C4-2B (cell line): ENCODE measurements around the gene ZP3.
"Not testable (repeated sequence)": the region's sequence is repeated elsewhere in the genome, so short reads cannot be mapped to it uniquely, and the experiment has no call there.

Source experiments
- ZFX ChIP-seq: fragments of 450-650 bp; IDR thresholded peaks from 2 replicates; pipeline ENCODE4 v1.6.1; 2017
- TF ChIP-seq, protein P1 (sequence below): fragments of 450-650 bp; conservative IDR thresholded peaks from 2 replicates; pipeline ENCODE4 v1.5.1; 2017; ENCODE audit warnings: mild to moderate bottlenecking

DNA sequence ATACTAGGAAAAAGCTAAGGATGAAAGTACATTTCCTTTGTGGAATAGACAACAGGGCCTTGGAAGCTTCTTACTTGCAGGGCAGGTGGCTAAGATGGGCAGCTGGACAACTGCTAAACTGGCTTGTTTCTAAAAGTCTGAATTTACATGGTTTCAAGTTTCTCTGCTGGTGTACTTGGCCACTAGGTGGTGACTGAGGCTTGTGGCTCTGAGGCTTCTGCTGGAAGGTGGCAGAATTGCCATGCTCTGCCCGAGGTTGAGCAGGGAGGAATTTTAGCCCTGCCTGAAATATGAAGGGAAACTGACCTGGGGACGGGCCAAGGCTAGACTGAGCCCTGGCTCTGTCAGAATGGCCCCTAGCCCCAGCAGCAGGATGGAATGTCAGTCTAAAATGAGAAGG, 13.1 kb downstream of the ZP3 start:
- TF ChIP-seq, protein P1, sequence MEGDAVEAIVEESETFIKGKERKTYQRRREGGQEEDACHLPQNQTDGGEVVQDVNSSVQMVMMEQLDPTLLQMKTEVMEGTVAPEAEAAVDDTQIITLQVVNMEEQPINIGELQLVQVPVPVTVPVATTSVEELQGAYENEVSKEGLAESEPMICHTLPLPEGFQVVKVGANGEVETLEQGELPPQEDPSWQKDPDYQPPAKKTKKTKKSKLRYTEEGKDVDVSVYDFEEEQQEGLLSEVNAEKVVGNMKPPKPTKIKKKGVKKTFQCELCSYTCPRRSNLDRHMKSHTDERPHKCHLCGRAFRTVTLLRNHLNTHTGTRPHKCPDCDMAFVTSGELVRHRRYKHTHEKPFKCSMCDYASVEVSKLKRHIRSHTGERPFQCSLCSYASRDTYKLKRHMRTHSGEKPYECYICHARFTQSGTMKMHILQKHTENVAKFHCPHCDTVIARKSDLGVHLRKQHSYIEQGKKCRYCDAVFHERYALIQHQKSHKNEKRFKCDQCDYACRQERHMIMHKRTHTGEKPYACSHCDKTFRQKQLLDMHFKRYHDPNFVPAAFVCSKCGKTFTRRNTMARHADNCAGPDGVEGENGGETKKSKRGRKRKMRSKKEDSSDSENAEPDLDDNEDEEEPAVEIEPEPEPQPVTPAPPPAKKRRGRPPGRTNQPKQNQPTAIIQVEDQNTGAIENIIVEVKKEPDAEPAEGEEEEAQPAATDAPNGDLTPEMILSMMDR: not testable (repeated sequence)
- TF ChIP-seq ZFX: not testable (repeated sequence)
